Memory B cell (primary cell): Measurements from ENCODE around the gene BIVM.

ENCODE experiments used
- ATAC-seq: fragments of 150-1000 bp; cut with Tn5 transposase; 2 replicates; pipeline ENCODE4 v1.10.0; 2021; ENCODE audit warnings: low read depth, mild to moderate bottlenecking, moderate library complexity
- DNase-seq, 2 donors: peaks; one replicate each; pipeline ENCODE4 v3.0.0; 2022; ENCODE audit warnings: low spot score in 2 of 2
- H3K27ac Mint-ChIP-seq: one replicate; pipeline ENCODE4 v1.8.0; 2022; ENCODE audit warnings: mild to moderate bottlenecking, moderate library complexity, mixed read lengths
- H3K27me3 Mint-ChIP-seq: one replicate; pipeline ENCODE4 v1.8.0; 2022; ENCODE audit warnings: mixed read lengths
- H3K36me3 Mint-ChIP-seq: one replicate; pipeline ENCODE4 v1.8.0; 2022; ENCODE audit warnings: mild to moderate bottlenecking, mixed read lengths
- H3K4me1 Mint-ChIP-seq: one replicate; pipeline ENCODE4 v1.8.0; 2022; ENCODE audit warnings: mixed read lengths
- H3K4me3 Mint-ChIP-seq: one replicate; pipeline ENCODE4 v1.8.0; 2022; ENCODE audit warnings: mild to moderate bottlenecking, moderate library complexity, mixed read lengths
- H3K9me3 Mint-ChIP-seq: one replicate; pipeline ENCODE4 v1.8.0; 2022; ENCODE audit warnings: mixed read lengths

Gene BIVM

GRCh38 chr13:102870677-102871415 lies 71.9 kb downstream of the BIVM start:
- H3K27ac Mint-ChIP-seq: peak overlapping the region; percentile 46
- peaks cover 27% of the 10 kb centered on the region for H3K36me3 Mint-ChIP-seq
- DNase-seq (peak; percentile 19 to 43), ATAC-seq (peak; percentile 70)
- H3K27me3 Mint-ChIP-seq: no peaks in the 10 kb centered on the region
- no peak overlapping the region for H3K4me3 Mint-ChIP-seq
- no peaks in the 10 kb centered on the region for H3K4me1 Mint-ChIP-seq
- H3K9me3 Mint-ChIP-seq: no peaks in the 10 kb centered on the region

GRCh38 chr13:102872131-102872530 lies 73.2 kb downstream of the BIVM start:
- no peak for DNase-seq
- Mint-ChIP-seq H3K4me3 (no peak overlapping the region), H3K4me1 (no peaks in the 10 kb centered on the region), H3K36me3 (peaks cover 32% of the 10 kb centered on the region), H3K27ac (peak overlapping the region; percentile 1), H3K9me3 (no peaks in the 10 kb centered on the region), H3K27me3 (no peaks in the 10 kb centered on the region)
- ATAC-seq: no peak

- H3K27me3 Mint-ChIP-seq: no peaks in the 10 kb centered on the region
- no peaks in the 10 kb centered on the region for H3K4me1 Mint-ChIP-seq
- DNase-seq: no peak
- peak overlapping the region; percentile 1 for H3K27ac Mint-ChIP-seq
- no peak for ATAC-seq
- H3K36me3 Mint-ChIP-seq: peaks cover 30% of the 10 kb centered on the region
- H3K4me3 Mint-ChIP-seq: no peak overlapping the region
- no peaks in the 10 kb centered on the region for H3K9me3 Mint-ChIP-seq
These were observed 73.6 kb downstream of the BIVM start for GRCh38 chr13:102872531-102872930.

- no peak overlapping the region for H3K4me3 Mint-ChIP-seq
- ATAC-seq: no peak
- H3K27ac Mint-ChIP-seq: no peak overlapping the region
- peaks cover 28% of the 10 kb centered on the region for H3K36me3 Mint-ChIP-seq
- DNase-seq: no peak
- no peaks in the 10 kb centered on the region for H3K9me3 Mint-ChIP-seq
- H3K4me1 Mint-ChIP-seq: no peaks in the 10 kb centered on the region
- no peaks in the 10 kb centered on the region for H3K27me3 Mint-ChIP-seq
These were observed 74.7 kb downstream of the BIVM start for GRCh38 chr13:102873653-102874052.

GRCh38 chr13:102875256-102875655 lies 76.3 kb downstream of the BIVM start:
- no peaks in the 10 kb centered on the region for H3K27me3 Mint-ChIP-seq
- H3K9me3 Mint-ChIP-seq: no peaks in the 10 kb centered on the region
- H3K4me1 Mint-ChIP-seq: no peaks in the 10 kb centered on the region
- H3K4me3 Mint-ChIP-seq: no peak overlapping the region
- ATAC-seq: no peak
- DNase-seq: no peak
- H3K27ac Mint-ChIP-seq: peak overlapping the region; percentile 78
- H3K36me3 Mint-ChIP-seq: peaks cover 28% of the 10 kb centered on the region

GRCh38 chr13:102877303-102877702 lies 78.4 kb downstream of the BIVM start:
- Mint-ChIP-seq H3K27me3 (no peaks in the 10 kb centered on the region), H3K4me1 (no peaks in the 10 kb centered on the region), H3K4me3 (no peak overlapping the region), H3K27ac (no peak overlapping the region), H3K36me3 (peaks cover 29% of the 10 kb centered on the region), H3K9me3 (no peaks in the 10 kb centered on the region)
- ATAC-seq (no peak), DNase-seq (no peak)

- Mint-ChIP-seq H3K4me1 (no peaks in the 10 kb centered on the region), H3K27me3 (no peaks in the 10 kb centered on the region), H3K36me3 (peaks cover 27% of the 10 kb centered on the region), H3K9me3 (no peaks in the 10 kb centered on the region), H3K27ac (no peak overlapping the region), H3K4me3 (no peak overlapping the region)
- DNase-seq (no peak), ATAC-seq (no peak)
These were observed 79.6 kb downstream of the BIVM start for GRCh38 chr13:102878481-102878880.

- Mint-ChIP-seq H3K27ac (no peak overlapping the region), H3K4me3 (no peak overlapping the region), H3K36me3 (peaks cover 25% of the 10 kb centered on the region), H3K27me3 (no peaks in the 10 kb centered on the region), H3K4me1 (no peaks in the 10 kb centered on the region), H3K9me3 (no peaks in the 10 kb centered on the region)
- DNase-seq (no peak), ATAC-seq (no peak)
These were observed 81.0 kb downstream of the BIVM start for GRCh38 chr13:102879793-102880499.

- no peak for ATAC-seq
- H3K27ac Mint-ChIP-seq: no peak overlapping the region
- no peak for DNase-seq
- H3K9me3 Mint-ChIP-seq: no peaks in the 10 kb centered on the region
- H3K4me1 Mint-ChIP-seq: no peaks in the 10 kb centered on the region
- no peak overlapping the region for H3K4me3 Mint-ChIP-seq
- no peaks in the 10 kb centered on the region for H3K27me3 Mint-ChIP-seq
- H3K36me3 Mint-ChIP-seq: peaks cover 10% of the 10 kb centered on the region
These were observed 83.1 kb downstream of the BIVM start for GRCh38 chr13:102881819-102882686.
